ENCODE measurements around the gene KLHL29. TPM values are rescaled to one million over a fixed set of nuclear protein-coding genes. Genes with fewer than 3 reads are reported as not detected.

The KLHL29 gene
- total RNA-seq, 1 donor from 2014 or later = 12.9 TPM

GRCh38 chr2:23604731-23605130, 219.8 kb downstream of the KLHL29 start:
- DNase-seq = peak; percentile 19

GRCh38 chr2:23605236-23605635, 220.3 kb downstream of the KLHL29 start:
- Histone ChIP-seq H3K4me1 (no peaks in the 10 kb centered on the region), H3K36me3 (no peaks in the 10 kb centered on the region), H3K27me3 (ENCODE audit: low read depth) (no peaks in the 10 kb centered on the region), H3K9me3 (no peaks in the 10 kb centered on the region), H3K27ac (no peak overlapping the region), H3K4me3 (no peak overlapping the region)
- DNase-seq = peak; percentile 33
- TF ChIP-seq CTCF (IDR thresholded peaks at IDR 0.05) = no peak
- intact Hi-C loops (cut with DNase I) = no loop called here
- ATAC-seq = no peak

More at GRCh38 chr2:23604731-23605130, 219.8 kb downstream of the KLHL29 start:
- Histone ChIP-seq H3K4me3 (no peak overlapping the region), H3K9me3 (no peaks in the 10 kb centered on the region), H3K36me3 (no peaks in the 10 kb centered on the region), H3K27ac (no peak overlapping the region), H3K4me1 (no peaks in the 10 kb centered on the region), H3K27me3 (ENCODE audit: low read depth) (no peaks in the 10 kb centered on the region)
- no peak for TF ChIP-seq CTCF (IDR thresholded peaks at IDR 0.05)
- no peak for ATAC-seq
- intact Hi-C loops (cut with DNase I) = no loop called here

GRCh38 chr2:23606196-23606595, 221.2 kb downstream of the KLHL29 start:
- ATAC-seq = no peak
- no peaks in the 10 kb centered on the region for H3K36me3 ChIP-seq
- no peak for TF ChIP-seq CTCF (IDR thresholded peaks at IDR 0.05)
- no peaks in the 10 kb centered on the region for H3K27me3 ChIP-seq (ENCODE audit: low read depth)
- no peak overlapping the region for H3K4me3 ChIP-seq
- intact Hi-C loops (cut with DNase I) = no loop called here
- no peak overlapping the region for H3K27ac ChIP-seq
- no peaks in the 10 kb centered on the region for H3K9me3 ChIP-seq
- H3K4me1 ChIP-seq = no peaks in the 10 kb centered on the region
- DNase-seq = peak; percentile 1

GRCh38 chr2:23606968-23607367, 222.0 kb downstream of the KLHL29 start:
- no peaks in the 10 kb centered on the region for H3K36me3 ChIP-seq
- H3K4me3 ChIP-seq = no peak overlapping the region
- no peak for TF ChIP-seq CTCF (IDR thresholded peaks at IDR 0.05)
- intact Hi-C loops (cut with DNase I) = no loop called here
- DNase-seq (peak; percentile 25), ATAC-seq (peak in 1 of 2 donors; percentile 18)
- no peaks in the 10 kb centered on the region for H3K27me3 ChIP-seq (ENCODE audit: low read depth)
- H3K4me1 ChIP-seq = no peaks in the 10 kb centered on the region
- peaks cover 3% of the 10 kb centered on the region for H3K9me3 ChIP-seq
- H3K27ac ChIP-seq = no peak overlapping the region

- H3K36me3 ChIP-seq = no peaks in the 10 kb centered on the region
- H3K9me3 ChIP-seq = peaks cover 5% of the 10 kb centered on the region
- ATAC-seq (no peak), DNase-seq (no peak)
- intact Hi-C loops (cut with DNase I) = no loop called here
- H3K4me3 ChIP-seq = no peak overlapping the region
- H3K27ac ChIP-seq = no peak overlapping the region
- no peaks in the 10 kb centered on the region for H3K27me3 ChIP-seq (ENCODE audit: low read depth)
- no peaks in the 10 kb centered on the region for H3K4me1 ChIP-seq
- TF ChIP-seq CTCF (IDR thresholded peaks at IDR 0.05) = no peak
Measured at GRCh38 chr2:23607925-23608324, 222.9 kb downstream of the KLHL29 start.

GRCh38 chr2:23609254-23609653, 224.3 kb downstream of the KLHL29 start:
- intact Hi-C loops (cut with DNase I) = no loop called here
- H3K27ac ChIP-seq = no peak overlapping the region
- H3K9me3 ChIP-seq = peaks cover 5% of the 10 kb centered on the region
- H3K4me1 ChIP-seq = no peaks in the 10 kb centered on the region
- H3K36me3 ChIP-seq = no peaks in the 10 kb centered on the region
- ATAC-seq = no peak
- no peaks in the 10 kb centered on the region for H3K27me3 ChIP-seq (ENCODE audit: low read depth)
- peak; percentile 8 for DNase-seq
- H3K4me3 ChIP-seq = no peak overlapping the region
- no peak for TF ChIP-seq CTCF (IDR thresholded peaks at IDR 0.05)
